GM12878 (cell line): ENCODE measurements around the gene NECTIN1. TPM values are rescaled to one million over a fixed set of nuclear protein-coding genes. Genes with fewer than 3 reads are reported as not detected.

Experiments
- ATAC-seq: fragments of 200-7000 bp; cut with Tn5 transposase; 3 replicates; pipeline ENCODE4 v1.9.1; 2020; ENCODE audit warnings: mild to moderate bottlenecking, moderate library complexity
- BruUV-seq: library from RNA; stranded (reverse); fragments of 400-500 nt; replicated peaks from 2 replicates; lab custom pipeline; 2021; lab: Mats Ljungman, UMichigan
- CTCF ChIA-PET: fragments of 300-600 bp; sonication (Branson Sonifier 250); formaldehyde crosslinking; extraction: SDS; loops from one replicate; lab custom pipeline; 2021; ENCODE audit warnings: inconsistent platforms; lab: Yijun Ruan, JAX
- POLR2A ChIA-PET: fragments of 350-600 bp; formaldehyde crosslinking; extraction: SDS; loops from one replicate; lab custom pipeline; 2021; ENCODE audit warnings: inconsistent platforms; lab: Charles Lee
- RAD21 ChIA-PET: fragments of 300-600 bp; sonication (Branson Sonifier 250); formaldehyde crosslinking; loops from one replicate; lab custom pipeline; 2023; ENCODE audit warnings: antibody characterized with exemption; ENCODE audit not compliant: unreplicated experiment; lab: Charles Lee
- SMC1A ChIA-PET: fragments of 300-600 bp; sonication (Branson Sonifier 250); formaldehyde crosslinking; loops from one replicate; lab custom pipeline; 2023; ENCODE audit not compliant: unreplicated experiment, uncharacterized antibody; lab: Charles Lee
- DNase-seq: peaks from one replicate; pipeline ENCODE4 v3.0.0-alpha.2; 2011; ENCODE audit warnings: low read depth, low spot score
- FAIRE-seq: peaks from 3 replicates; lab custom pipeline; 2011; peaks lifted over from hg19 to GRCh38; lab: Jason Lieb, UNC
- H2AFZ ChIP-seq: 2 replicates; pipeline ENCODE4 v1.6.0; 2011; ENCODE audit warnings: low read depth, low read length, control low read depth; ENCODE audit not compliant: control insufficient read depth
- H3K27ac ChIP-seq: 2 replicates; pipeline ENCODE4 v1.5.1; 2011; ENCODE audit warnings: control low read depth; ENCODE audit not compliant: control insufficient read depth, insufficient read depth
- H3K27me3 ChIP-seq, 2 experiments: replicated peaks in 1 of 2; 2 replicates each; pipeline versions ENCODE4 v1.6.0 to v1.6.1; 2011; ENCODE audit warnings: low read length in 1 of 2; ENCODE audit not compliant: control insufficient read depth in 2 of 2, insufficient read depth in 2 of 2
- H3K36me3 ChIP-seq, 2 experiments: 2 replicates each; pipeline ENCODE4 v1.5.1; 2011; ENCODE audit warnings: low read length in 1 of 2; ENCODE audit not compliant: control insufficient read depth in 2 of 2, insufficient read depth in 2 of 2
- H3K4me1 ChIP-seq: 2 replicates; pipeline ENCODE4 v1.6.1; 2011; ENCODE audit warnings: mild to moderate bottlenecking, low read length, moderate library complexity, mixed read lengths; ENCODE audit not compliant: control insufficient read depth, insufficient read depth
- H3K4me2 ChIP-seq: 2 replicates; pipeline ENCODE4 v1.6.0; 2011; ENCODE audit warnings: control low read depth; ENCODE audit not compliant: control insufficient read depth, insufficient read depth
- H3K4me3 ChIP-seq: fragments of 200-600 bp; sonication (generic); 2 replicates; pipeline ENCODE4 v1.5.1; 2016
- H3K79me2 ChIP-seq: 2 replicates; pipeline ENCODE4 v1.6.0; 2011; ENCODE audit warnings: low read length; ENCODE audit not compliant: control insufficient read depth, insufficient read depth
- H3K9ac ChIP-seq: 2 replicates; pipeline ENCODE4 v1.8.0; 2011; ENCODE audit warnings: low read length, control low read depth, mixed read lengths; ENCODE audit not compliant: control insufficient read depth, insufficient read depth
- H3K9me3 ChIP-seq: replicated peaks from 3 replicates; pipeline ENCODE4 v1.5.1; 2011; ENCODE audit warnings: mild to moderate bottlenecking, low read length; ENCODE audit not compliant: control insufficient read depth, insufficient read depth
- H4K20me1 ChIP-seq: 2 replicates; pipeline ENCODE4 v1.6.0; 2011; ENCODE audit not compliant: control insufficient read depth, insufficient read depth
- BACH1 ChIP-seq: fragments of 450-650 bp; IDR thresholded peaks from 2 replicates; pipeline ENCODE4 v1.6.1; 2017; ENCODE audit warnings: mild to moderate bottlenecking, borderline replicate concordance
- CTCF ChIP-seq, 3 experiments: IDR thresholded peaks in 2 of 3; conservative IDR thresholded peaks in 1 of 3; 2 replicates each; pipeline ENCODE4 v1.5.1; 2011; ENCODE audit warnings: low read depth in 3 of 3, low read length in 3 of 3, mild to moderate bottlenecking in 3 of 3, control low read depth in 2 of 3, moderate library complexity in 2 of 3, inconsistent platforms in 1 of 3, mixed read lengths in 1 of 3; ENCODE audit not compliant: control insufficient read depth in 2 of 3, insufficient read depth in 1 of 3; ENCODE audit errors: extremely low read depth in 1 of 3
- ESRRA ChIP-seq: IDR thresholded peaks from 2 replicates; pipeline ENCODE4 v1.6.1; 2012; ENCODE audit warnings: mild to moderate bottlenecking, low read length, improper control_type of control experiment
- FOXM1 ChIP-seq: IDR thresholded peaks from 2 replicates; pipeline ENCODE4 v1.6.1; 2012; ENCODE audit warnings: low read depth, mild to moderate bottlenecking, inconsistent platforms, low read length, moderate library complexity
- KDM1A ChIP-seq: fragments of 200-600 bp; sonication (generic); IDR thresholded peaks from 2 replicates; pipeline ENCODE4 v1.6.1; 2016; ENCODE audit warnings: borderline replicate concordance
- NBN ChIP-seq: fragments of 450-650 bp; IDR thresholded peaks from 2 replicates; pipeline ENCODE4 v1.6.1; 2016
- NFXL1 ChIP-seq: fragments of 450-650 bp; IDR thresholded peaks from 2 replicates; pipeline ENCODE4 v1.6.1; 2017; ENCODE audit warnings: antibody characterized with exemption, mild to moderate bottlenecking, borderline replicate concordance
- NR2C1 ChIP-seq: fragments of 450-650 bp; IDR thresholded peaks from 2 replicates; pipeline ENCODE4 v1.6.1; 2017; ENCODE audit warnings: antibody characterized with exemption, mild to moderate bottlenecking, moderate library complexity
- POLR2AphosphoS5 ChIP-seq: IDR thresholded peaks from 2 replicates; pipeline ENCODE4 v1.6.1; 2011; ENCODE audit warnings: mild to moderate bottlenecking, low read length, inconsistent platforms
- SRF ChIP-seq, 2 experiments: IDR thresholded peaks; 2 replicates each; pipeline ENCODE4 v1.6.1; 2011; ENCODE audit warnings: low read depth in 2 of 2, low read length in 2 of 2, mild to moderate bottlenecking in 1 of 2, moderate library complexity in 1 of 2
- TBL1XR1 ChIP-seq: IDR thresholded peaks from 2 replicates; pipeline ENCODE4 v1.6.1; 2012; ENCODE audit warnings: low read depth, low read length, improper control_type of control experiment
- WGBS: methylation state at CpG from one replicate; pipeline ENCODE4 v1.1.6; 2016; ENCODE audit warnings: low lambda C conversion rate; ENCODE audit not compliant: insufficient replicate concordance, insufficient coverage; ENCODE audit errors: missing lambda C conversion rate; 5-methylcytosine and 5-hydroxymethylcytosine counted together
- in situ Hi-C: fragments of 300-500 bp; cut with MboI; formaldehyde crosslinking; loops from 9 replicates; pipeline ENCODE4 v1.14.3; 2018; ENCODE audit warnings: mixed read lengths
- intact Hi-C: fragments of 100-400 bp; cut with micrococcal nuclease; formaldehyde crosslinking; loops from one replicate; pipeline ENCODE4 v1.14.2; 2022; ENCODE audit not compliant: unreplicated experiment
- polyA plus RNA-seq, 11 experiments: library from polyadenylated mRNA; depleted of rRNA in 4 of 11; unstranded in 6 of 11; stranded (reverse) in 5 of 11; fragments of >200 nt; fragmentation: Nextera tagmentation in 4 of 11; fragmentation: Illumina TruSeq in 1 of 11; extraction: Ambion mirVana in 4 of 11; extraction: Trizol in 1 of 11; gene quantifications; 1 replicate in 1 of 11; 2 replicates in 10 of 11; pipeline versions ENCODE4 v1.2.1 to v1.2.3, GENCODE V29; 2011 to 2016; ENCODE audit warnings: inconsistent platforms in 2 of 11, missing spikeins in 2 of 11, low read depth in 1 of 11
- total RNA-seq, 4 experiments: library from RNA; depleted of rRNA in 3 of 4; stranded (reverse); fragments of >200 nt in 3 of 4; fragmentation: Illumina TruSeq in 1 of 4; extraction: Trizol in 1 of 4; gene quantifications; 2 replicates each; pipeline versions ENCODE4 v1.2.1 to v1.2.3, GENCODE V29; 2013 to 2021
- TF ChIP-seq, protein P1 (sequence below): fragments of 150-350 bp; IDR thresholded peaks from 2 replicates; pipeline ENCODE4 v1.6.1; 2016; ENCODE audit warnings: low read depth, low read length
- TF ChIP-seq, protein P2 (sequence below): fragments of 450-650 bp; IDR thresholded peaks from 2 replicates; pipeline ENCODE4 v1.6.1; 2017; ENCODE audit warnings: mild to moderate bottlenecking, moderate library complexity

NECTIN1 gene
- total and polyA plus RNA-seq, 10 of the 15 experiments (the other 5 are each of a cell fraction or from before 2014, with no cell fraction given): 0.97 to 9.2 (median 2.3) TPM

DNA sequence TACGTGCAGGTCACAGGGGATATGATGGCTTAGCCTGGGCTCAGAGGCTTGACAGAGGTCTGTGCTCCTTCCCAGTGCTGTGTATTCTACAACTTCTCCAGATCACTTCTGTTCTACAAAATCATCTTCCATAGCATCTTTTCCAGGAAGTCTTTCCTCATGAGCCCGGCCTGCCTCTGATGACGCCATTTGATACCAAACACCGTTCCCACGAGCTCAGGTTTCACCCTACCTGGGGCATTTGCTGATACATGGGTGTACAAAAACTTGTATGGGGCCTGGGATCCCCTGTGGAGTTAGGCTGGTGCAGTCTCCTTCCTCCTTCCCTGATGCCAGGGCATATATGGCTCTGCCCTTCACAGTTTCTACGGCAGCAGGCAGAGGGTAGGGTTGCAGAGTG lies 78.7 kb downstream of the NECTIN1 start (continued):
- TF ChIP-seq ESRRA: no peak
- no peak for TF ChIP-seq NBN

- RAD21 ChIA-PET: no interaction called here
- POLR2A ChIA-PET: no interaction called here
- H3K9me3 ChIP-seq: no peaks in the 10 kb centered on the region
- SMC1A ChIA-PET: no interaction called here
- H3K79me2 ChIP-seq: no peaks in the 10 kb centered on the region
- H3K36me3 ChIP-seq: no peaks in the 10 kb centered on the region
- no peak overlapping the region for H3K9ac ChIP-seq
- no peak overlapping the region for H3K4me3 ChIP-seq
- H3K4me2 ChIP-seq: no peak overlapping the region
- no peak for DNase-seq
- no peaks in the 10 kb centered on the region for H4K20me1 ChIP-seq
- H3K27me3 ChIP-seq: peaks cover 3% of the 10 kb centered on the region in 2 experiments; a peak in 3 of 4 replicates
- H3K27ac ChIP-seq: no peak overlapping the region
- intact Hi-C loops: no loop called here
- ATAC-seq: no peak
- WGBS: 58% methylated on average over 3 of the region's 3 CpGs
- CTCF ChIA-PET: interaction anchor here (0.5 to 1.0 kb wide), 4 partner anchors 10 to 462 kb away, joined by 3 read pairs; no protein-coding TSS in a partner anchor
- FAIRE-seq: no peak
- in situ Hi-C loops: no loop called here
- no peaks in the 10 kb centered on the region for H3K4me1 ChIP-seq
- no TSS peak for BruUV-seq
- H2AFZ ChIP-seq: no peak overlapping the region
- TF ChIP-seq NR2C1 (no peak), BACH1 (no peak), KDM1A (no peak), TBL1XR1 (no peak), NFXL1 (no peak), POLR2AphosphoS5 (no peak), FOXM1 (no peak), SRF (IDR thresholded peaks at IDR 0.05; ENCODE audit: low read depth in 2 of 2, low read length in 2 of 2) (no peak), NBN (no peak), CTCF (IDR thresholded peaks at IDR 0.05 in 2 of 3, conservative IDR thresholded peaks at IDR 0.05 in 1 of 3; ENCODE audit: control insufficient read depth in 2 of 3, extremely low read depth in 1 of 3, insufficient read depth in 1 of 3, low read depth in 3 of 3, low read length in 3 of 3) (no peak)
- TF ChIP-seq, protein P1, sequence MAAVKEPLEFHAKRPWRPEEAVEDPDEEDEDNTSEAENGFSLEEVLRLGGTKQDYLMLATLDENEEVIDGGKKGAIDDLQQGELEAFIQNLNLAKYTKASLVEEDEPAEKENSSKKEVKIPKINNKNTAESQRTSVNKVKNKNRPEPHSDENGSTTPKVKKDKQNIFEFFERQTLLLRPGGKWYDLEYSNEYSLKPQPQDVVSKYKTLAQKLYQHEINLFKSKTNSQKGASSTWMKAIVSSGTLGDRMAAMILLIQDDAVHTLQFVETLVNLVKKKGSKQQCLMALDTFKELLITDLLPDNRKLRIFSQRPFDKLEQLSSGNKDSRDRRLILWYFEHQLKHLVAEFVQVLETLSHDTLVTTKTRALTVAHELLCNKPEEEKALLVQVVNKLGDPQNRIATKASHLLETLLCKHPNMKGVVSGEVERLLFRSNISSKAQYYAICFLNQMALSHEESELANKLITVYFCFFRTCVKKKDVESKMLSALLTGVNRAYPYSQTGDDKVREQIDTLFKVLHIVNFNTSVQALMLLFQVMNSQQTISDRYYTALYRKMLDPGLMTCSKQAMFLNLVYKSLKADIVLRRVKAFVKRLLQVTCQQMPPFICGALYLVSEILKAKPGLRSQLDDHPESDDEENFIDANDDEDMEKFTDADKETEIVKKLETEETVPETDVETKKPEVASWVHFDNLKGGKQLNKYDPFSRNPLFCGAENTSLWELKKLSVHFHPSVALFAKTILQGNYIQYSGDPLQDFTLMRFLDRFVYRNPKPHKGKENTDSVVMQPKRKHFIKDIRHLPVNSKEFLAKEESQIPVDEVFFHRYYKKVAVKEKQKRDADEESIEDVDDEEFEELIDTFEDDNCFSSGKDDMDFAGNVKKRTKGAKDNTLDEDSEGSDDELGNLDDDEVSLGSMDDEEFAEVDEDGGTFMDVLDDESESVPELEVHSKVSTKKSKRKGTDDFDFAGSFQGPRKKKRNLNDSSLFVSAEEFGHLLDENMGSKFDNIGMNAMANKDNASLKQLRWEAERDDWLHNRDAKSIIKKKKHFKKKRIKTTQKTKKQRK: no peak
- TF ChIP-seq, protein P2, sequence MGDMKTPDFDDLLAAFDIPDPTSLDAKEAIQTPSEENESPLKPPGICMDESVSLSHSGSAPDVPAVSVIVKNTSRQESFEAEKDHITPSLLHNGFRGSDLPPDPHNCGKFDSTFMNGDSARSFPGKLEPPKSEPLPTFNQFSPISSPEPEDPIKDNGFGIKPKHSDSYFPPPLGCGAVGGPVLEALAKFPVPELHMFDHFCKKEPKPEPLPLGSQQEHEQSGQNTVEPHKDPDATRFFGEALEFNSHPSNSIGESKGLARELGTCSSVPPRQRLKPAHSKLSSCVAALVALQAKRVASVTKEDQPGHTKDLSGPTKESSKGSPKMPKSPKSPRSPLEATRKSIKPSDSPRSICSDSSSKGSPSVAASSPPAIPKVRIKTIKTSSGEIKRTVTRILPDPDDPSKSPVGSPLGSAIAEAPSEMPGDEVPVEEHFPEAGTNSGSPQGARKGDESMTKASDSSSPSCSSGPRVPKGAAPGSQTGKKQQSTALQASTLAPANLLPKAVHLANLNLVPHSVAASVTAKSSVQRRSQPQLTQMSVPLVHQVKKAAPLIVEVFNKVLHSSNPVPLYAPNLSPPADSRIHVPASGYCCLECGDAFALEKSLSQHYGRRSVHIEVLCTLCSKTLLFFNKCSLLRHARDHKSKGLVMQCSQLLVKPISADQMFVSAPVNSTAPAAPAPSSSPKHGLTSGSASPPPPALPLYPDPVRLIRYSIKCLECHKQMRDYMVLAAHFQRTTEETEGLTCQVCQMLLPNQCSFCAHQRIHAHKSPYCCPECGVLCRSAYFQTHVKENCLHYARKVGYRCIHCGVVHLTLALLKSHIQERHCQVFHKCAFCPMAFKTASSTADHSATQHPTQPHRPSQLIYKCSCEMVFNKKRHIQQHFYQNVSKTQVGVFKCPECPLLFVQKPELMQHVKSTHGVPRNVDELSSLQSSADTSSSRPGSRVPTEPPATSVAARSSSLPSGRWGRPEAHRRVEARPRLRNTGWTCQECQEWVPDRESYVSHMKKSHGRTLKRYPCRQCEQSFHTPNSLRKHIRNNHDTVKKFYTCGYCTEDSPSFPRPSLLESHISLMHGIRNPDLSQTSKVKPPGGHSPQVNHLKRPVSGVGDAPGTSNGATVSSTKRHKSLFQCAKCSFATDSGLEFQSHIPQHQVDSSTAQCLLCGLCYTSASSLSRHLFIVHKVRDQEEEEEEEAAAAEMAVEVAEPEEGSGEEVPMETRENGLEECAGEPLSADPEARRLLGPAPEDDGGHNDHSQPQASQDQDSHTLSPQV: no peak
Measured at GRCh38 chr11:119647254-119647653, 81.7 kb downstream of the NECTIN1 start.
